HepG2 (cell line): ENCODE measurements around the gene VPS54. TPM values are rescaled to one million over a fixed set of nuclear protein-coding genes. Genes with fewer than 3 reads are reported as not detected.

Source experiments
- HDAC6 ChIP-seq: fragments of 200-600 bp; sonication (generic); IDR thresholded peaks from 2 replicates; pipeline ENCODE4 v1.7.0; 2017; ENCODE audit warnings: mild to moderate bottlenecking, antibody characterized with exemption, low read length, low read depth
- HHEX ChIP-seq: IDR thresholded peaks from 2 replicates; pipeline ENCODE4 v1.6.1; 2016; ENCODE audit warnings: control low read depth
- IRF2 ChIP-seq: IDR thresholded peaks from 2 replicates; pipeline ENCODE4 v1.6.1; 2018; ENCODE audit warnings: missing genetic modification reagents, missing compliant biosample characterization
- LCORL ChIP-seq, 2 experiments: fragments of 450-650 bp in 1 of 2; sonication (generic) in 1 of 2; formaldehyde crosslinking in 1 of 2; IDR thresholded peaks; 2 replicates each; pipeline versions ENCODE4 v1.5.0 to v1.6.1; 2017 to 2020; ENCODE audit warnings: antibody characterized with exemption in 1 of 2, missing genetic modification reagents in 1 of 2
- PHF21A ChIP-seq: sonication (generic); formaldehyde crosslinking; IDR thresholded peaks from 2 replicates; pipeline ENCODE4 v1.5.0; 2020; ENCODE audit warnings: mild to moderate bottlenecking, missing genetic modification reagents
- PLRG1 ChIP-seq: fragments of 450-650 bp; conservative IDR thresholded peaks from 2 replicates; pipeline ENCODE4 v1.6.1; 2016
- ZC3H13 ChIP-seq: sonication (generic); formaldehyde crosslinking; IDR thresholded peaks from 2 replicates; pipeline ENCODE4 v1.8.1; 2023; ENCODE audit warnings: mild to moderate bottlenecking, missing genetic modification reagents, moderate library complexity
- ZNF292 ChIP-seq: sonication (generic); formaldehyde crosslinking; IDR thresholded peaks from 2 replicates; pipeline ENCODE4 v1.8.1; 2022; ENCODE audit warnings: mild to moderate bottlenecking, low read depth, missing genetic modification reagents, borderline replicate concordance
- ZNF562 ChIP-seq: sonication (generic); formaldehyde crosslinking; IDR thresholded peaks from 2 replicates; pipeline ENCODE4 v1.8.0; 2022; ENCODE audit warnings: missing genetic modification reagents, borderline replicate concordance
- ZNF598 ChIP-seq: sonication (generic); formaldehyde crosslinking; IDR thresholded peaks from 2 replicates; pipeline ENCODE4 v1.5.1; 2020; ENCODE audit warnings: mild to moderate bottlenecking, missing genetic modification reagents, borderline replicate concordance
- ZNF850 ChIP-seq: sonication (generic); formaldehyde crosslinking; conservative IDR thresholded peaks from 2 replicates; pipeline ENCODE4 v1.9.0; 2021; ENCODE audit warnings: mild to moderate bottlenecking, missing genetic modification reagents
- polyA plus RNA-seq, 8 experiments: library from polyadenylated mRNA; depleted of rRNA in 3 of 8; stranded (reverse) in 7 of 8; unstranded in 1 of 8; fragments of >200 nt; fragmentation: Illumina TruSeq in 4 of 8; extraction: Trizol in 4 of 8; gene quantifications; 2 replicates each; pipeline versions ENCODE4 v1.2.1 to v1.2.3, GENCODE V29; 2011 to 2016; ENCODE audit warnings: low read depth in 4 of 8, missing spikeins in 1 of 8, mixed read lengths in 1 of 8; ENCODE audit not compliant: insufficient read depth in 1 of 8
- total RNA-seq, 5 experiments: library from RNA; depleted of rRNA; stranded (reverse); fragments of >200 nt; fragmentation: Illumina TruSeq; extraction: Trizol; gene quantifications; 2 replicates each; pipeline ENCODE4 v1.2.3, GENCODE V29; 2016; ENCODE audit warnings: low read depth in 1 of 5
- TF ChIP-seq, protein P1 (sequence below): sonication (generic); formaldehyde crosslinking; IDR thresholded peaks from 2 replicates; pipeline ENCODE4 v1.4.0; 2020; ENCODE audit warnings: missing genetic modification reagents, borderline replicate concordance
- TF ChIP-seq, protein P2 (sequence below): sonication (generic); formaldehyde crosslinking; IDR thresholded peaks from 2 replicates; pipeline ENCODE4 v1.8.1; 2023; ENCODE audit warnings: mild to moderate bottlenecking, moderate library complexity, missing genetic modification reagents
- TF ChIP-seq, protein P3 (sequence below): sonication (generic); formaldehyde crosslinking; IDR thresholded peaks from one replicate; pipeline ENCODE4 v1.5.1; 2020; ENCODE audit warnings: mild to moderate bottlenecking, missing genetic modification reagents; ENCODE audit errors: not compliant biosample characterization

The VPS54 gene
- total and polyA plus RNA-seq, 2 of the 13 experiments (the other 11 are each of a cell fraction or from before 2014, with no cell fraction given), result 64.7 to 77.5 TPM

DNA sequence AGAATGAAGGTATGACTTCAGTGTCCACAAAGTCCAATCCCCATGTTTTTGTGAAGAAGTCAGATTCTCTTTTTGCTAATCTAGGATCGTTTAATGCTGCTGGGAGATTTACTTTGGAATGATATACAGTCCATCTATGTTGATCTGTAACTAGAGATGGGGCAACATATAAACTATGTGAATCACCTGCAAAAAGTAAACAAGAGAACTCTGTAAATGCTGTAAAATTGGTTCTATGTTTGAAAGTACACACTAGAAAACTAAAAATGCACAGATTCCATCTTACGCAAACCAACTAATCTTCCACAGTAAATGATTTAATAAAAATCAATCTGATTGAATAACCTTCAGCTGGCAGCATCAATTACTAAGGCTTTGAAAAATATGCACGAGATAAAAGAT is 37.5 kb downstream of the VPS54 start (continued):
- TF ChIP-seq, protein P1, sequence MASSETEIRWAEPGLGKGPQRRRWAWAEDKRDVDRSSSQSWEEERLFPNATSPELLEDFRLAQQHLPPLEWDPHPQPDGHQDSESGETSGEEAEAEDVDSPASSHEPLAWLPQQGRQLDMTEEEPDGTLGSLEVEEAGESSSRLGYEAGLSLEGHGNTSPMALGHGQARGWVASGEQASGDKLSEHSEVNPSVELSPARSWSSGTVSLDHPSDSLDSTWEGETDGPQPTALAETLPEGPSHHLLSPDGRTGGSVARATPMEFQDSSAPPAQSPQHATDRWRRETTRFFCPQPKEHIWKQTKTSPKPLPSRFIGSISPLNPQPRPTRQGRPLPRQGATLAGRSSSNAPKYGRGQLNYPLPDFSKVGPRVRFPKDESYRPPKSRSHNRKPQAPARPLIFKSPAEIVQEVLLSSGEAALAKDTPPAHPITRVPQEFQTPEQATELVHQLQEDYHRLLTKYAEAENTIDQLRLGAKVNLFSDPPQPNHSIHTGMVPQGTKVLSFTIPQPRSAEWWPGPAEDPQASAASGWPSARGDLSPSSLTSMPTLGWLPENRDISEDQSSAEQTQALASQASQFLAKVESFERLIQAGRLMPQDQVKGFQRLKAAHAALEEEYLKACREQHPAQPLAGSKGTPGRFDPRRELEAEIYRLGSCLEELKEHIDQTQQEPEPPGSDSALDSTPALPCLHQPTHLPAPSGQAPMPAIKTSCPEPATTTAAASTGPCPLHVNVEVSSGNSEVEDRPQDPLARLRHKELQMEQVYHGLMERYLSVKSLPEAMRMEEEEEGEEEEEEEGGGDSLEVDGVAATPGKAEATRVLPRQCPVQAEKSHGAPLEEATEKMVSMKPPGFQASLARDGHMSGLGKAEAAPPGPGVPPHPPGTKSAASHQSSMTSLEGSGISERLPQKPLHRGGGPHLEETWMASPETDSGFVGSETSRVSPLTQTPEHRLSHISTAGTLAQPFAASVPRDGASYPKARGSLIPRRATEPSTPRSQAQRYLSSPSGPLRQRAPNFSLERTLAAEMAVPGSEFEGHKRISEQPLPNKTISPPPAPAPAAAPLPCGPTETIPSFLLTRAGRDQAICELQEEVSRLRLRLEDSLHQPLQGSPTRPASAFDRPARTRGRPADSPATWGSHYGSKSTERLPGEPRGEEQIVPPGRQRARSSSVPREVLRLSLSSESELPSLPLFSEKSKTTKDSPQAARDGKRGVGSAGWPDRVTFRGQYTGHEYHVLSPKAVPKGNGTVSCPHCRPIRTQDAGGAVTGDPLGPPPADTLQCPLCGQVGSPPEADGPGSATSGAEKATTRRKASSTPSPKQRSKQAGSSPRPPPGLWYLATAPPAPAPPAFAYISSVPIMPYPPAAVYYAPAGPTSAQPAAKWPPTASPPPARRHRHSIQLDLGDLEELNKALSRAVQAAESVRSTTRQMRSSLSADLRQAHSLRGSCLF (CRISPR knock-in tag), result no peak
- TF ChIP-seq, protein P2, sequence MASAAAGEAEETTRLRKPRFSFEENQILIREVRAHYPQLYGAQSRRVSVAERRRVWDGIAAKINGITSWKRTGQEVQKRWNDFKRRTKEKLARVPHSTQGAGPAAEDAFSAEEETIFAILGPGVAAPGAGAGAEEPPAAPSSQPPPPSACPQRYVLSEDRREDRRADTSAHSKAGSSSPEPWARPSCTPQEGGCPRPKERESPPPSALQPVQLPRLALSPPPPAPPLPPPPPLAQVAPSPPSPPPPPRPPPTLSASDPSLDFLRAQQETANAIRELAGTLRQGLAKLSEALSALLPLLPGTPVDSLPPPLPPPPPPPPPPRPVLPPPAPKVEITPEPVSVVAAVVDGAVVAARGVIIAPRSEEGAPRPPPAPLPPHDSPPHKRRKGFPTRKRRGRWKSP, result no peak
- no peak for TF ChIP-seq ZNF562 (CRISPR knock-in tag)
- TF ChIP-seq ZNF292 (CRISPR knock-in tag), result no peak
- no peak for TF ChIP-seq HDAC6
- no peak for TF ChIP-seq ZNF598 (CRISPR knock-in tag)
- no peak for TF ChIP-seq PHF21A (CRISPR knock-in tag)
- TF ChIP-seq ZC3H13 (CRISPR knock-in tag), result no peak
- TF ChIP-seq IRF2, result peak; percentile 26; the same call in 1 of the 2 replicates
- TF ChIP-seq HHEX (CRISPR knock-in tag), result peak; percentile 33; the same call in 1 of the 2 replicates
- no peak for TF ChIP-seq ZNF850 (CRISPR knock-in tag)
- TF ChIP-seq PLRG1, result no peak
- peak; percentile 52; the same call in 1 of the 2 replicates for TF ChIP-seq LCORL (IDR thresholded peaks at IDR 0.05)
- TF ChIP-seq LCORL (CRISPR knock-in tag; IDR thresholded peaks at IDR 0.05), result no peak
- TF ChIP-seq, protein P3, sequence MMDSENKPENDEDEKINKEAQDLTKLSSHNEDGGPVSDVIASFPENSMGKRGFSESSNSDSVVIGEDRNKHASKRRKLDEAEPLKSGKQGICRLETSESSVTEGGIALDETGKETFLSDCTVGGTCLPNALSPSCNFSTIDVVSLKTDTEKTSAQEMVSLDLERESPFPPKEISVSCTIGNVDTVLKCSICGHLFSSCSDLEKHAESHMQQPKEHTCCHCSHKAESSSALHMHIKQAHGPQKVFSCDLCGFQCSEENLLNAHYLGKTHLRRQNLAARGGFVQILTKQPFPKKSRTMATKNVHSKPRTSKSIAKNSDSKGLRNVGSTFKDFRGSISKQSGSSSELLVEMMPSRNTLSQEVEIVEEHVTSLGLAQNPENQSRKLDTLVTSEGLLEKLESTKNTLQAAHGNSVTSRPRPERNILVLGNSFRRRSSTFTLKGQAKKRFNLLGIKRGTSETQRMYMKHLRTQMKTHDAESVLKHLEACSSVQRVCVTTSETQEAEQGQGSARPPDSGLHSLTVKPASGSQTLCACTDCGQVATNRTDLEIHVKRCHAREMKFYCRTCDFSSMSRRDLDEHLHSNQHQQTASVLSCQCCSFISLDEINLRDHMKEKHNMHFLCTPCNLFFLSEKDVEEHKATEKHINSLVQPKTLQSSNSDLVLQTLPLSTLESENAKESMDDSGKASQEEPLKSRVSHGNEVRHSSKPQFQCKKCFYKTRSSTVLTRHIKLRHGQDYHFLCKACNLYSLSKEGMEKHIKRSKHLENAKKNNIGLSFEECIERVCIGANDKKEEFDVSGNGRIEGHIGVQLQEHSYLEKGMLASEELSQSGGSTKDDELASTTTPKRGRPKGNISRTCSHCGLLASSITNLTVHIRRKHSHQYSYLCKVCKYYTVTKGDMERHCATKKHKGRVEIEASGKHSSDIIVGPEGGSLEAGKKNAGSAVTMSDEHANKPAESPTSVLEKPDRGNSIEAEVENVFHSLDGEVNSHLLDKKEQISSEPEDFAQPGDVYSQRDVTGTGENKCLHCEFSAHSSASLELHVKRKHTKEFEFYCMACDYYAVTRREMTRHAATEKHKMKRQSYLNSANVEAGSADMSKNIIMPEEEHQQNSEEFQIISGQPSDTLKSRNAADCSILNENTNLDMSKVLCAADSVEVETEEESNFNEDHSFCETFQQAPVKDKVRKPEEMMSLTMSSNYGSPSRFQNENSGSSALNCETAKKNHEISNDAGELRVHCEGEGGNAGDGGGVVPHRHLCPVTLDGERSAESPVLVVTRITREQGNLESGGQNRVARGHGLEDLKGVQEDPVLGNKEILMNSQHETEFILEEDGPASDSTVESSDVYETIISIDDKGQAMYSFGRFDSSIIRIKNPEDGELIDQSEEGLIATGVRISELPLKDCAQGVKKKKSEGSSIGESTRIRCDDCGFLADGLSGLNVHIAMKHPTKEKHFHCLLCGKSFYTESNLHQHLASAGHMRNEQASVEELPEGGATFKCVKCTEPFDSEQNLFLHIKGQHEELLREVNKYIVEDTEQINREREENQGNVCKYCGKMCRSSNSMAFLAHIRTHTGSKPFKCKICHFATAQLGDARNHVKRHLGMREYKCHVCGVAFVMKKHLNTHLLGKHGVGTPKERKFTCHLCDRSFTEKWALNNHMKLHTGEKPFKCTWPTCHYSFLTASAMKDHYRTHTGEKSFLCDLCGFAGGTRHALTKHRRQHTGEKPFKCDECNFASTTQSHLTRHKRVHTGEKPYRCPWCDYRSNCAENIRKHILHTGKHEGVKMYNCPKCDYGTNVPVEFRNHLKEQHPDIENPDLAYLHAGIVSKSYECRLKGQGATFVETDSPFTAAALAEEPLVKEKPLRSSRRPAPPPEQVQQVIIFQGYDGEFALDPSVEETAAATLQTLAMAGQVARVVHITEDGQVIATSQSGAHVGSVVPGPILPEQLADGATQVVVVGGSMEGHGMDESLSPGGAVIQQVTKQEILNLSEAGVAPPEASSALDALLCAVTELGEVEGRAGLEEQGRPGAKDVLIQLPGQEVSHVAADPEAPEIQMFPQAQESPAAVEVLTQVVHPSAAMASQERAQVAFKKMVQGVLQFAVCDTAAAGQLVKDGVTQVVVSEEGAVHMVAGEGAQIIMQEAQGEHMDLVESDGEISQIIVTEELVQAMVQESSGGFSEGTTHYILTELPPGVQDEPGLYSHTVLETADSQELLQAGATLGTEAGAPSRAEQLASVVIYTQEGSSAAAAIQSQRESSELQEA (CRISPR knock-in tag), result no peak
